ENCODE results near the gene KIRREL1.

DNA sequence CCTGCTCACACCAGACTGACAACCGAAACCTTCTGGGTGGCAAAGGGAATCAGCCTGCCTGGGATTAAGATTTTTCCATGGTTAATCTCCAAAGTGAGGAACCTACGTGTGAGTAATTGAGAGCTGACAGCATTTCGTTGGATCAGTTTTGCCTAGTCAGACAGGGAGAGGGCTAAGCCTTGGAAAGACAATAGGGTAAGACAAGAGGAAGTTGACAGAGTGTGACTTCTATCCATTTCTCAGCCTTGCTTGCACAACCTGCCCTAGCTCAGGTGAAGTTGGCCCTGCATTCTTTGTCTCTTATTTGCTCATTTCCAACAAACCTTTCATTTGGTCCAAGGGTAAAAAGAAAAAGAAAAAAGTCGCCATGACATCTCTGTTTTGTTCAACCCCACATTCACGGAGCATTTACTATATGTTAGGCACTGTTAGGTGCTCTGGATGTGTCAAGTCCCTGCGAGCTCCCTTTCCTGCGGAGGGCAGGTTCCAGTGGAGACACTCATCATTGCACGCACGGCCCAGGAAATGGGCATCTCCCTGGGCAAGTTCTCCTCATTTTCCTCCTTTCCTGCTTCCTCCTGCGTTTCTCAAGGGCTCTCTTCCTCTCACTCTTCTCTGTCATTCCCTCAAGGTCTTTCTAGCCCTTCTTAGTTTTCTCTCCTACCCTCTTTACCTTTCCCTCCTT is 23.3 kb downstream of the KIRREL1 start:
- TF ChIP-seq POLR2A (IDR thresholded peaks at IDR 0.05; ENCODE audit: control extremely low read depth in 1 of 2, low read depth in 2 of 2, low read length in 2 of 2) (no peak), EP300 (IDR thresholded peaks at IDR 0.05; ENCODE audit: borderline replicate concordance in 1 of 2, low read depth in 2 of 2, low read length in 2 of 2) (no peak), YY1 (IDR thresholded peaks at IDR 0.05; ENCODE audit: low read depth, low read length) (no peak), CTCF (IDR thresholded peaks at IDR 0.05; ENCODE audit: control extremely low read depth in 1 of 3, insufficient read depth in 1 of 3, low read depth in 1 of 3, low read length in 3 of 3) (no peak), ASH2L (IDR thresholded peaks at IDR 0.05; ENCODE audit: low read length) (no peak), POU5F1 (IDR thresholded peaks at IDR 0.05; ENCODE audit: low read depth, low read length) (no peak), SIN3A (conservative IDR thresholded peaks at IDR 0.05 in 1 of 2, IDR thresholded peaks at IDR 0.05 in 1 of 2; ENCODE audit: low read depth in 1 of 2, low read length in 2 of 2) (no peak), SUZ12 (IDR thresholded peaks at IDR 0.05; ENCODE audit: low read length) (no peak), BACH1 (IDR thresholded peaks at IDR 0.05; ENCODE audit: low read length) (no peak), JUND (IDR thresholded peaks at IDR 0.05; ENCODE audit: low read length) (no peak), GABPA (IDR thresholded peaks at IDR 0.05; ENCODE audit: borderline replicate concordance, insufficient read depth, low read length) (no peak), KDM1A (IDR thresholded peaks at IDR 0.05; ENCODE audit: borderline replicate concordance, low read length) (no peak), BCL11A (IDR thresholded peaks at IDR 0.05; ENCODE audit: low read depth in 2 of 2, low read length in 2 of 2) (no peak)
- TF ChIP-seq, protein P1, sequence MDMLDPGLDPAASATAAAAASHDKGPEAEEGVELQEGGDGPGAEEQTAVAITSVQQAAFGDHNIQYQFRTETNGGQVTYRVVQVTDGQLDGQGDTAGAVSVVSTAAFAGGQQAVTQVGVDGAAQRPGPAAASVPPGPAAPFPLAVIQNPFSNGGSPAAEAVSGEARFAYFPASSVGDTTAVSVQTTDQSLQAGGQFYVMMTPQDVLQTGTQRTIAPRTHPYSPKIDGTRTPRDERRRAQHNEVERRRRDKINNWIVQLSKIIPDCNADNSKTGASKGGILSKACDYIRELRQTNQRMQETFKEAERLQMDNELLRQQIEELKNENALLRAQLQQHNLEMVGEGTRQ (IDR thresholded peaks at IDR 0.05; ENCODE audit: low read length): no peak
